ENCODE data around the gene TNFRSF19. TPM values are rescaled to one million over a fixed set of nuclear protein-coding genes. Genes with fewer than 3 reads are reported as not detected.

Gene TNFRSF19
- total and polyA plus RNA-seq, 2 of the 13 experiments (the other 11 are each of a cell fraction or from before 2014, with no cell fraction given), result 75.3 to 77.7 TPM

DNA sequence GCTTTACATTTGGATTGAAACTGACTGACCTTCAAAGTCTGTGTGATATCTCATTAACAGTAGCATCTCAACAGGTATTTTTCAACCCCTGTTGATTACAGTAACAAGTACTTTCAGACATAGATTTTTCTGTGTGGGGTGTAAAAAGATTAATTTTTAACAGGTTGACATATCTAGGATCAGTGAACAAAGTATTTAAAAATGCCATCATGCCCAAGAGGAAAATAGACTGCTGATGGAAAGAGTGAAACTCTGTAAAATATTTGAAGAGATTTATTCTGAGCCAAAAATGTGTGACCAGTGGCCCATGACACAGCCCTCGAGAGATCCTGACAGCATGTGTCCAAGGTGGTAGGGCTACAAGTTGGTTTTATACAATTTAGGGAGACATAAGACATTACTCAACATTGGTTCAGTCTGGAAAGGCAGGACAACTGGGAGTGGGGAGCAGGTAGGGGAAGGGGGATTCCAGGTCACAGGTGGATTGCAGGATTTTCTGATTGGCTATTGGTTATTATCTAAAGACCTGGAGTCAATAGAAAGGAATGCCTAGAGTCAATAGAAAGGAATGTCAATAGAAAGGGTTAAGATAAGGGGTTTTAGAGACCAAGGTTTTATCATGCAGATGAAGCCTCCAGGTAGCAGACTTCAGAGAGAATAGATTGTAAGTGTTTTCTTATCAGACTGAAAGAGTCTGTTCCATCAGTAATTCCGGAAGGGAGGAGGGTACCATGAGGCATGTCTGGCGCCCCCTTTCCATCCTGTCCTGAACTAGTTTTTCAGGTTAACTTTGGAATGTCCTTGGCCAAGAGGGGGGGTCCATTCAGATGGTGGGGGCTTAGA is 29.1 kb downstream of the TNFRSF19 start (continued):
- no peak for TF ChIP-seq AKNA (CRISPR knock-in tag; IDR thresholded peaks at IDR 0.05; ENCODE audit: borderline replicate concordance)
- TF ChIP-seq MED1 (CRISPR knock-in tag; IDR thresholded peaks at IDR 0.05), result peak; percentile 58; the same call in 1 of the 2 replicates
- TF ChIP-seq YY1 (IDR thresholded peaks at IDR 0.05; ENCODE audit: insufficient read depth, insufficient replicate concordance, low read depth, low read length), result no peak
- TF ChIP-seq ZNF431 (CRISPR knock-in tag; IDR thresholded peaks at IDR 0.05; ENCODE audit: borderline replicate concordance, low read depth), result no peak
- TF ChIP-seq SIX4 (CRISPR knock-in tag; IDR thresholded peaks at IDR 0.05), result peak; percentile 38; the same call in 1 of the 2 replicates
- TF ChIP-seq ATAD3A (CRISPR knock-in tag; IDR thresholded peaks at IDR 0.05), result no peak
- TF ChIP-seq, protein P1, sequence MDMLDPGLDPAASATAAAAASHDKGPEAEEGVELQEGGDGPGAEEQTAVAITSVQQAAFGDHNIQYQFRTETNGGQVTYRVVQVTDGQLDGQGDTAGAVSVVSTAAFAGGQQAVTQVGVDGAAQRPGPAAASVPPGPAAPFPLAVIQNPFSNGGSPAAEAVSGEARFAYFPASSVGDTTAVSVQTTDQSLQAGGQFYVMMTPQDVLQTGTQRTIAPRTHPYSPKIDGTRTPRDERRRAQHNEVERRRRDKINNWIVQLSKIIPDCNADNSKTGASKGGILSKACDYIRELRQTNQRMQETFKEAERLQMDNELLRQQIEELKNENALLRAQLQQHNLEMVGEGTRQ (IDR thresholded peaks at IDR 0.05; ENCODE audit: low read depth, low read length), result no peak
- TF ChIP-seq, protein P1 (CRISPR knock-in tag; IDR thresholded peaks at IDR 0.05; ENCODE audit: borderline replicate concordance), result no peak
- TF ChIP-seq MEF2D (CRISPR knock-in tag; IDR thresholded peaks at IDR 0.05), result no peak
- no peak for TF ChIP-seq NR2C2 (CRISPR knock-in tag; IDR thresholded peaks at IDR 0.05; ENCODE audit: borderline replicate concordance)
- peak; percentile 59; the same call in 1 of the 2 replicates for TF ChIP-seq AHDC1 (CRISPR knock-in tag; IDR thresholded peaks at IDR 0.05; ENCODE audit: borderline replicate concordance)
- TF ChIP-seq ZNF841 (CRISPR knock-in tag; IDR thresholded peaks at IDR 0.05; ENCODE audit: borderline replicate concordance), result no peak
- no peak for TF ChIP-seq HOXA3 (CRISPR knock-in tag; IDR thresholded peaks at IDR 0.05)
- no peak for TF ChIP-seq MTF1 (CRISPR knock-in tag; IDR thresholded peaks at IDR 0.05)
- TF ChIP-seq GATA4 (IDR thresholded peaks at IDR 0.05; ENCODE audit: borderline replicate concordance, low read depth), result peak; percentile 93
